HFFc6 (cell line): Measurements from ENCODE around the gene HIC1. TPM values are rescaled to one million over a fixed set of nuclear protein-coding genes. Genes with fewer than 3 reads are reported as not detected.

ENCODE experiments used
- DNase-seq: peaks from one replicate; pipeline ENCODE4 v3.0.0-alpha.2; 2018
- H3K27ac Mint-ChIP-seq: 2 replicates; pipeline ENCODE4 v1.8.0; 2020; ENCODE audit warnings: mild to moderate bottlenecking, mixed read lengths
- H3K27me3 Mint-ChIP-seq: 2 replicates; pipeline ENCODE4 v1.8.0; 2021; ENCODE audit warnings: mild to moderate bottlenecking, moderate library complexity, mixed read lengths; ENCODE audit not compliant: insufficient read depth
- H3K36me3 Mint-ChIP-seq: 2 replicates; pipeline ENCODE4 v1.8.0; 2021; ENCODE audit warnings: low read depth, mixed read lengths
- H3K4me1 Mint-ChIP-seq: 2 replicates; pipeline ENCODE4 v1.8.0; 2020; ENCODE audit warnings: low read depth, mixed read lengths
- H3K4me3 Mint-ChIP-seq: 2 replicates; pipeline ENCODE4 v1.8.0; 2020; ENCODE audit warnings: mild to moderate bottlenecking, moderate library complexity, mixed read lengths
- H3K9me3 Mint-ChIP-seq: 2 replicates; pipeline ENCODE4 v1.8.0; 2020; ENCODE audit warnings: mild to moderate bottlenecking, mixed read lengths
- CTCF ChIP-seq: fragments of 200-600 bp; sonication (generic); IDR thresholded peaks from 2 replicates; pipeline ENCODE4 v1.5.0; 2021; ENCODE audit warnings: antibody characterized with exemption, mild to moderate bottlenecking
- total RNA-seq, 6 experiments: library from RNA; stranded (reverse); fragmentation: NEBNext Ultra II Directional; extraction: Animal tissue kit (Norgen Biotek cat#: 25700); gene quantifications; 2 replicates in 1 of 6; 3 replicates in 5 of 6; pipeline ENCODE4 v1.2.3, GENCODE V29; 2021

HIC1 gene
- total RNA-seq, 6 experiments from 2014 or later = 42.7 to 51.9 (median 48.0) TPM

- DNase-seq = peak; percentile 22
- TF ChIP-seq CTCF = peak; percentile 29; the same call in 1 of the 2 replicates
- Mint-ChIP-seq H3K4me1 (peaks cover 29% of the 10 kb centered on the region), H3K9me3 (no peaks in the 10 kb centered on the region), H3K27me3 (peaks cover 44% of the 10 kb centered on the region), H3K4me3 (peak overlapping the region; percentile 78), H3K27ac (no peak overlapping the region), H3K36me3 (no peaks in the 10 kb centered on the region)
Measured at GRCh38 chr17:2023692-2024571, 31.0 kb upstream of the HIC1 start.

GRCh38 chr17:2024572-2025219 is 30.2 kb upstream of the HIC1 start:
- Mint-ChIP-seq H3K27me3 (peaks cover 37% of the 10 kb centered on the region), H3K4me3 (peak overlapping the region; percentile 78; the same call in 1 of the 2 replicates), H3K9me3 (no peaks in the 10 kb centered on the region), H3K4me1 (peaks cover 30% of the 10 kb centered on the region), H3K36me3 (no peaks in the 10 kb centered on the region), H3K27ac (no peak overlapping the region)
- no peak for TF ChIP-seq CTCF
- no peak for DNase-seq

GRCh38 chr17:2025220-2025621 is 29.7 kb upstream of the HIC1 start, which contains the start of gene RTN4RL1:
TSS of gene RTN4RL1 (minus strand) at chr17:2025334. CDS start at chr17:2024865, 469 bp downstream.
- 0 out of 2 replicates have a peak, but pooled peaks cover under 1% of the 10 kb centered on the region for H3K36me3 Mint-ChIP-seq
- no peak for DNase-seq
- H3K4me1 Mint-ChIP-seq = peaks cover 30% of the 10 kb centered on the region
- TF ChIP-seq CTCF = no peak
- peak within 1 kb of the TSS; percentile 78 for H3K4me3 Mint-ChIP-seq
- peaks cover 32% of the 10 kb centered on the region for H3K27me3 Mint-ChIP-seq
- H3K9me3 Mint-ChIP-seq = no peaks in the 10 kb centered on the region
- no peak within 1 kb of the TSS for H3K27ac Mint-ChIP-seq

- H3K36me3 Mint-ChIP-seq = peaks cover 6% of the 10 kb centered on the region; the same call in 1 of the 2 replicates
- H3K4me1 Mint-ChIP-seq = peaks cover 32% of the 10 kb centered on the region
- H3K27ac Mint-ChIP-seq = no peak overlapping the region
- H3K27me3 Mint-ChIP-seq = peaks cover 26% of the 10 kb centered on the region
- peak; percentile 58 for DNase-seq
- H3K4me3 Mint-ChIP-seq = peak overlapping the region; percentile 77
- no peaks in the 10 kb centered on the region for H3K9me3 Mint-ChIP-seq
- peak; percentile 87 for TF ChIP-seq CTCF
Measured at GRCh38 chr17:2025622-2026309, 29.1 kb upstream of the HIC1 start.

- H3K4me3 Mint-ChIP-seq = no peak overlapping the region
- H3K36me3 Mint-ChIP-seq = peaks cover 8% of the 10 kb centered on the region; the same call in 1 of the 2 replicates
- TF ChIP-seq CTCF = no peak
- no peak overlapping the region for H3K27ac Mint-ChIP-seq
- H3K9me3 Mint-ChIP-seq = no peaks in the 10 kb centered on the region
- peaks cover 47% of the 10 kb centered on the region for H3K4me1 Mint-ChIP-seq
- H3K27me3 Mint-ChIP-seq = peaks cover 17% of the 10 kb centered on the region
- DNase-seq = no peak
Measured at GRCh38 chr17:2027528-2028233, 27.2 kb upstream of the HIC1 start.
